HL-60/S4 treated with retinoic acid at 250 ng/mL for 4 days and 3 days (cell line): ENCODE data around the gene FBXW4.
"Not testable (repeated sequence)": the region's sequence is repeated elsewhere in the genome, so short reads cannot be mapped to it uniquely, and the experiment has no call there.

Experiments
- in situ Hi-C: fragments of 300-500 bp; cut with MboI; formaldehyde crosslinking; loops from 2 replicates; pipeline ENCODE4 v1.7.0; 2022; ENCODE audit warnings: low sequenced_read_pairs

Gene FBXW4

DNA sequence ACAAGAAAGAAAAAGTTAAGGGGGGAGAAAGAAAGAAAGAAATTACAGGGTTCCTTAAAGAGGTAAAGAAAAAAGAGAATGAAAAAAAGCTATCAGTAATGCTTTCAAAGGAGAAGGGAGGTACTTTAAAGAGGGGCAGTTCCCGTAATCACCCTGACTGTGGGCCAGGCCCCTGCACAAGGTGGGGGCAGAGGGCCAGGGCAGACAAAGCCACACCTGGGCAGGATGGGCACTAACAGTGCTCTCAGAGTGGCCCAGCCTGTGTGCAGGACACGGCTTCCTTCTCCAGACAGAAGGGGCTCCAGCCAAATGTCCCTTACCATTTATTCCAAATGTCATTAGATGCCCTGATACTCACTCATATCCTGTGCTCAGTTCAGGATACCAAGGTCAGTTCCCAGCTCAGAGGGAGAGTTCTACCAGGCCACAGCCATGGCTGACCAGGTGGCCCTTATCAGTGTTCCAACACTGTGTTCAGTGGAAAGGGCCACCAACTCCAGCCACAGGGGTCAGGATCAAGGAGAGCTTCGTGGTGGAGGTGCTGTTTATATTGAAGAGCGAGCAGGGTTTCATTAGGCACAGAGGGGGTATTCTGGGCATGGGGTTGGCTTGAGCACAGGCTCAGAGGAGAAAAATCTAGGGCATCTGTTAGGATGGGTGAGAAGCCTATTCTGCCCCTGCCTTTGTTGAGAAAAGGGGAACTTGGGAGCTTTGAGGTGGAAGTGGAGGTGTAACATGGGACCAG, 77.0 kb downstream of the FBXW4 start:
- in situ Hi-C loops, result no loop called here

DNA sequence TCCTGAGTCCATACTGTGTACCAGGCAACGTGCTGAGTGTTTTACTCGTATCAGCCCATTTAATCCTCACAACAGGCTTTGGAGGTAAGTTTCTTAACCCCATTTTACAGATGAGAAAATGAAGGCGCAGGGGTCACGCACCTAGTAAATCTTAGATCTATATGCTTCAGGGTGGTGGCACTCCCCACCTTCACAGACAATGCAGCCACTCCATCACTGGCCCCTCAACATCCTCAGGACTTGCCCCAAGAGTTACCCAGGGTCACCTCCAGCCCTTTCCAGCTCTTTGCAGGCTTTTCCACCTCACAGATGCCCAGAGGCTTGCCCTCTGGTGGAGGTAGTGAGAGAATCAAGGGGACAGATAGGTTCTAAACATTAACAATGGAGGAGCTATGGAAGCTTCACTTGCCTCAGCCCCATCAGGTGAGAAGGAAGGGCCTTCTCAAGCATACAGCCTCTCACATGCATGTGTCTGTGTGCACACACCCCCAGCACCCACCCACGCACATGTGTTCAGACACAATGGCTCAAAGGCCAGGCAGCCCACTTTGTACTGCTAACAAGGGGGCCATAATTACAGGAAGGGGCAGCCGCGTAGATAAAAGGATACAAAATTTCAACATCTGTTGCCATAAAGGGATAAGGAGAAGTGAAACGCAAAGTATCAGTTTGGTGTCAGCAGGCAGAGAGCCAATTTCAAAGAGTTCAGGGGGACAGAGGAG, 77.7 kb downstream of the FBXW4 start:
- in situ Hi-C loops, result no loop called here

DNA sequence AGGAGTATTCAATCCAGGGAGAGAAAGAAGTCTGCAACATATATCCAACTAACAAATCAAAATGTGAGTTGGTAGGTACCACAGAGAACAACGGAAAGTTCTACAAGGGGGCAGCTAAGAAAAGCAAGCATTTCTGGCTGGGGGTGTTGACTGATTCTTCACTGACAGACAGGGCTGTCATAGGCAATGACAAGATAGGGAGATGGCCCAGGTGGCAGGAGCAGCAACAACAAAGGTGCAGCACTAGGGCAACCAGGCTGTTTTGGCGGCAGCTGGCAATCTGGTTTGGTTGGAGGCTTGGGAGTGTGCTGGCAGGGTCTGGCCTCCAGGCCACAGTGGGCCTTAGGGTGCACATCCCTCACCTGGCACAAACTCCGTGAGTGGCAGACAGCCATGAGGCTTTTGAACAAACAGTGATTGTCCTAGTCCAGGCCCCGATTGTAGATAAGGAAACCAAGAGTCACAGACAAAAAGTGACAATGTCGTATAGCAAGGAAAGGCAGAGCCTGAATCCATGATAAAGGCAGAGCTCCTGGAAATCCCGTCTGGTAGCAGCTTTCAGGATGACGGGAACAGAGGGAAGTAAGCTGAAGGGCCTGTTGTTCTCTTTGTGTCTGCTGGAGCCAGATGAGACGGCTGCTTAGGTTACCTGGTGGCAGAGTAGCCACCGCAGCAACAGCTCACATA, 78.4 kb downstream of the FBXW4 start:
- in situ Hi-C loops, result no loop called here

DNA sequence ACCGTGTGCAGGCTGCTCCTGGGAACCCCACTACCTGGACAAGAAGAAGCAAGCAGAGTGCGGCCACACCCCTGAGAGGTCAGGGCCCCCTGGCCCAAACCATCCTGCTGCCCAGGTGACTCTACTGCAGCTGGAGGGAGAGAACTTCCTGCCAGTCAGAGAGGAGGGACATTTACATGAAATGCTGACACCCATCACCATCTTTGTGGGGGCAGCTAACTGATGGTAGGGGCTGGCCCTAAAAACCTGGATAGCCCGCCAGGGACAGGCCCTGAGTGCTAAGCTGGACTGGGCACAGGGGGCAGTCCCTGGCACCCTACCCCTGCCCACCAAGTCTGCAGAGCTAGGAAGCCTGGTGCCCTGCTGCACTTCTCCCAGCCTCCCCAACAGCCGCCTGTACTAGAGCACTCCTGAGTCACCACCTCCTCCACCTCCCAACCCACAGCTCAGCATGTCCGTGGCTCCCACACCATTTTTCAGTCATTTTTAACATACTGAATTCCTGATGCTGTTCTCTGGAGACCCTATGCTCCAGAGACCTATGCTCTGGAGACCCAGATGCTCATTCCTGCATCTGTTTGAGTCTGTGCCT, 79.3 kb downstream of the FBXW4 start:
- in situ Hi-C loops, result no loop called here

GRCh38 chr10:101614663-101615524, 80.1 kb downstream of the FBXW4 start:
- in situ Hi-C loops, result no loop called here

DNA sequence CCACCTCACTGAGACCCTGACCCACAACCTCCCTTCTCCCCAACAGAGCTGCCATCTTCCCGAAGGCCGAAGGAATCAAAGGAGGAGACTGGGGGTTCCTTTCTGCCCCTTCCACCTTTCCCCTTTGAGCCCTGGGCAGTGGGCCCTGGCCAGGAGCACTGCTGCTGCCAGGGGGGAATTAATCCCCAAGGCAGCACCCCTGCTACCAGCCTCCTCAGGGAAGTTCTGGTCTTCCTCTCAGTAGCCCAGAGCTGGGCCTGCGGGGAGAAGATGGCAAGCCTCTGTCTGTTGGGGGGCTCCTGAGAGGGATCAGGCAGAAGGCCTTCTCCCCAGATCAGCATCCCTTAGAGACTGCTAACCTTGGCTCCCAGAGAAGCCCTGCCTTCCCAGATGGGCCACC, 81.3 kb downstream of the FBXW4 start:
- in situ Hi-C loops, result no loop called here

GRCh38 chr10:101612872-101613271, 82.1 kb downstream of the FBXW4 start:
- in situ Hi-C loops, result no loop called here

GRCh38 chr10:101612086-101612485, 82.9 kb downstream of the FBXW4 start:
- in situ Hi-C loops, result no loop called here

DNA sequence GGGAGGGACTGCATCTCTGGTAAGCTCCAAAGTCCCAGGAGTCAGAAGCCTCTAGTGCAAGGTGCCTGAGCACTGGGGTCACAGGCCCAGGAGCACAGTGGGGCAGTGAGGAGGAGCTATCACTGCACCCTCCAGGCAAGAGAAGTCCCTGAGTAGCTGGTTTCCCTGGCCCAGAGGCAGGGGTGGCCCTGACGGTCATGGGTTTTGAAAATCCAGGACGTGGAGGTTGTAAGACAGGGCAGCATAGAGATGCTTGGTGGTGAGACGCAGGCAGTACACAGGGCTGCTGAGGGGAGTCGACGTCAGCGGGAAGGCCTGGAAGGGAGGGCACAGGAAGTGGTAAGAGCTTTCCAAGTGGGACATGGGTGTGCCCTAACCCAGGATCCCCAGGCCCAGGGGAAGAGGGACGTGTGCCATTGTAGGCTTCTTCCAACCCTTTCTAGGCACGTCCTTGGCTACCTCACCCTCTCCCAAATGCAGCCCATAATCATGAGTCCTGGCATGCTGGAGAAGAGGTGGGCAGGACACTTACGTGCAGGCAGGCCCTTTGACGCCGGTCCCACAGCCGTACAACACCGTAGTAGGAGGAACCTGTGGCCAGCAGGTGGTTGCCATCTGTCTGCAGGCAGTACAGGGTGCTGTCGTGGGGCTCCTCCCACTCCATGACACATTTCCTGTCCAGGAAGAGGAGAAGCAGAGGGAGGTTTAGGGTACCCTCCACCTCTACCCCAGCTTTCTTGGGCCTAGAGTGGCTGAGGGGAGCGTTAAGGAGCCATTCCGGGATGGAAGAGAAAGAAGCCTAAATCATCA, 83.7 kb downstream of the FBXW4 start:
- in situ Hi-C loops, result no loop called here

GRCh38 chr10:101609481-101609880, 85.5 kb downstream of the FBXW4 start:
- in situ Hi-C loops, result no loop called here

GRCh38 chr10:101607124-101607523, 87.8 kb downstream of the FBXW4 start:
- in situ Hi-C loops, result no loop called here

DNA sequence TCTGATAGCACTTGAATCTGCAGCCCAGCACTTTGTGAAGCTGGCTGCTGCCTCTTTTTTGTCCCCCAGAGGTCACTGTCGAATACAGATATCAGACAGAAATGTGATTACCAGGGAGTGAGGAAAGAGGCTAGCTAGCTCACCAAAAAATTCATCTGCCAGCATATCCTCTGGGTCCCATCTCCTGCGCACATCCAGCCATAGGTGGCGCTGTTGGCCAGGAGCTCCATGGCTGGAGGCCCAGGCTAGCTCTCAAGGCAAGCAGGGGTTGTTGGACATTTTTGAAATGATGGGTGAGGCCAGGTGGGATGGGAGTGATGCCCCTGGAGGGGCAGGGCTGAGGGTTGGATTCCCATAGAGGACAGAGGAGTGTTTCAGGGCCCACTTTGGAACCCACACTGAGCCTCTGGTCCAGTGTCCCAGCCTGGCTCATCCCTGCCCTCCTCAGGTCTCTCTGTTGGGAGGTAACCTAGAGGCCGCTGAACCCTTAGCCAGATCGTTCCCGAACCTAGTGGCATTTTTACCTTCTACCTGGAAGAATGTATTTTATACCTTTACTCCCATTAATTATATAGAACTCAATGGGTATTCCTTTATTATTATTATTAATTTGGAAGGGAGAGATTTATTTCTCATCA, 92.1 kb downstream of the FBXW4 start:
- in situ Hi-C loops, result no loop called here

GRCh38 chr10:101601541-101601940, 93.4 kb downstream of the FBXW4 start:
- in situ Hi-C loops, result no loop called here

DNA sequence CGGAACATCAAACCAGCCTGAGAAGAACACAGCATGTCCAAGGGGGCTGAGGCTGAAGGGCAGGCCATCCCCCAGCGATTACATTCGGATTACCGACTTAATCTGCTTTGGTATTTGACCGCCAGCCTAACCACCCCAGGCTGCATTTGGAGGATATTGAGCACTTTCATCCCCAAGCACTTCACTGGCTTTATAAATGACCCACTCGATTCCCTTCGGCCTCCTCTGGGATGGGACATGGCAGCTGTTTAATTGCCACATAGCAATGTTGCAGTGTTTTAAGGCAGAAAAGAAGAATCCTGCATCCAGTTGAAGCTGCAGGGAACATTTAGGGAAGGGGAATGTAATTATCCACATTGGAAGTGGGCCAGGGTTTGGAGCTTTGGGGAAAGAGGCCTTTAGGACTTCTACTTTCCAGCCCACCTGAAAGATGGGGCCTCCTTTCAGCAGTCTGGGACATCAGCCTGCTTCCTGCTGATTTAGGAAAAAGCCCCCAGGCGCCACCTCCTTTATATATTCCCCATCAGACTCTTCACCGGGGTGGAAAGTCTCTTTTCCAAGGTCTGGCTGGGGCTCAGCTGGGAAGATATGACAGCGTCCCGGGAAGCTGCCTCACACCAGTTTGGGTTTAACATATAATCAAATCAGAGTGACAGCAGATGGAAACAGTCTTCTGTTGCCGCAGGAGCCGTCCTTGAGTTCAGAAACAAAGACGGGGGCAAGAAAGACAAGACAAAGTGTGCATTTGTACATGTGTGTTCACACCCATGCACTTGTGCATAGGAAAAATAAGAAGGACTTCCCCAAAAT, 97.7 kb downstream of the FBXW4 start:
- in situ Hi-C loops, result no loop called here

DNA sequence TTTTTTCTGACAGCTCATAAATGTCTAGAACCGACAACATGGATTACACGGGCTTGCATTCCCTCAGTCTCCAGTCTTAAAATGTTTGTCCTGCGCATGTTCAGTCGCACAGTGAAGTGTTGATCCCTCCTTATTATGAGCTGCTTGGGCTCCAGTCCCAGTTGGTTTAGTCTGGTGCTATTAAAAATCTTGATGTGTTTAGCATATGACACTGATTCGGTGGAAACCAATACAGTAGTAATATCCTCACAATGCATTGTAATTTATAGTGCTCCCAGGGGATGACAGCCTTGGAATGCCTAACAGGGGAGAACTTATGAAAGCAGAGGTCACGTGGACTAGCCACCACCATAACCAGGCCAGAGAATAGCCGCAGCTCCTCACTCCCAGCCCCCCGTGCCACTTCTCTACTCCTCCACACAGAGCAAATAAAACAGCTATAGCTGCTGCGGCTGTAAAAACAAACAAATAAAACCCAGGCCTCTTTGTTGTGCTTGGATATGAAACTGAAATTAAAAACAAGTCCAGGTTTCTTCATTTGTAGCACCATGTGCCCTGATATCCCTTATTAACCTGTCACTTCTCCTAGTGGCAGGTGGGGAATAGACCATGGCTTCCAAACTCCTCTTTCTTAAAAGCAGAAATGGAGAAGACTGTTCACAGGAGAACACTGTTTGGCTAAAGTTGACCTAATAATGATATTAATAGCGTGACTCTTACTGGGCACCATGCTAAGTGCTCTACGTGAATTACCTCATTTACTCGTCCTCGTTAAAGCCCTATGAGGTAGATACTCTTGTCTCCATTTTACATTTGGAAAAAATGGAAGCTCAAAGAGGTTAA, 99.2 kb downstream of the FBXW4 start:
- in situ Hi-C loops, result no loop called here

DNA sequence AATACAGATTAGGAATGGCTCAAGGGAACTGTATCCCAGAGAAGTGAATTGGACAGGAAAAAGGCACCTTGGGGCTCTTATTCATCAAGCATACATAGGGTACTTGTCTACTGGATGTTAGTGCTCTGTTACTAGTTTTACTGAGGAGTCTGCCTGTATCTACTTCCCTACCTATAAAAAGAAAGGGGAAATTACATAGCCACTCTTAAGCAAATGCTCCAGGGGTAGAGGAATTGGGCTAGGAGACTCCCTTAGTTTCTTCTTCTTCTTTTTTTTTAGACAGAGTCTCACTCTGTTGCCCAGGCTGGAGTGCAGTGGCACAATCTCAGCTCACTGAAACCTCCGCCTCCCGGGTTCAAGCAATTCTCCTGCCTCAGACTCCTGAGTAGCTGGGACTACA, 101.6 kb downstream of the FBXW4 start:
- in situ Hi-C loops, result not testable (repeated sequence)

- in situ Hi-C loops, result no loop called here
Observed at GRCh38 chr10:101588879-101589278, 106.1 kb downstream of the FBXW4 start.
